Left ventricle myocardium superior (tissue), 1 donor: ENCODE measurements around the gene FHIT. TPM values are rescaled to one million over a fixed set of nuclear protein-coding genes. Genes with fewer than 3 reads are reported as not detected.

Source experiments
- ATAC-seq: fragments of 200-7000 bp; cut with Tn5 transposase; one replicate; pipeline ENCODE4 v1.9.1; 2020; ENCODE audit warnings: mild to moderate bottlenecking, moderate library complexity
- DNase-seq: peaks from one replicate; pipeline ENCODE4 v3.0.0-alpha.2; 2020
- intact Hi-C: fragments of 100-400 bp; cut with micrococcal nuclease; formaldehyde crosslinking; loops from one replicate; pipeline ENCODE4 v1.11.0; 2022
- total RNA-seq: library from RNA; stranded (reverse); fragmentation: NEBNext Ultra II Directional; extraction: Animal tissue kit (Norgen Biotek cat#: 25700); gene quantifications from one replicate; pipeline ENCODE4 v1.2.1, GENCODE V29; 2021
- donor health status: DM: no; HTN: yes; CAD: no; lungs with severe emphysema.

FHIT gene
- total RNA-seq, 1 donor from 2014 or later, result 18.2 TPM

- intact Hi-C loops, result no loop called here
- no peak for DNase-seq
- no peak for ATAC-seq
These were observed 734.1 kb downstream of the FHIT start for GRCh38 chr3:60517134-60517533.

GRCh38 chr3:60514866-60515265 is 736.4 kb downstream of the FHIT start:
- intact Hi-C loops, result no loop called here
- no peak for ATAC-seq
- no peak for DNase-seq

- ATAC-seq (no peak), DNase-seq (no peak)
- intact Hi-C loops, result no loop called here
These were observed 737.1 kb downstream of the FHIT start for GRCh38 chr3:60514085-60514649.

GRCh38 chr3:60513241-60513640 is 738.0 kb downstream of the FHIT start:
- intact Hi-C loops, result no loop called here
- no peak for DNase-seq
- no peak for ATAC-seq

GRCh38 chr3:60512506-60512905 is 738.7 kb downstream of the FHIT start:
- no peak for ATAC-seq
- intact Hi-C loops, result no loop called here
- no peak for DNase-seq

GRCh38 chr3:60509471-60509870 is 741.8 kb downstream of the FHIT start:
- intact Hi-C loops, result no loop called here
- ATAC-seq (no peak), DNase-seq (no peak)

DNA sequence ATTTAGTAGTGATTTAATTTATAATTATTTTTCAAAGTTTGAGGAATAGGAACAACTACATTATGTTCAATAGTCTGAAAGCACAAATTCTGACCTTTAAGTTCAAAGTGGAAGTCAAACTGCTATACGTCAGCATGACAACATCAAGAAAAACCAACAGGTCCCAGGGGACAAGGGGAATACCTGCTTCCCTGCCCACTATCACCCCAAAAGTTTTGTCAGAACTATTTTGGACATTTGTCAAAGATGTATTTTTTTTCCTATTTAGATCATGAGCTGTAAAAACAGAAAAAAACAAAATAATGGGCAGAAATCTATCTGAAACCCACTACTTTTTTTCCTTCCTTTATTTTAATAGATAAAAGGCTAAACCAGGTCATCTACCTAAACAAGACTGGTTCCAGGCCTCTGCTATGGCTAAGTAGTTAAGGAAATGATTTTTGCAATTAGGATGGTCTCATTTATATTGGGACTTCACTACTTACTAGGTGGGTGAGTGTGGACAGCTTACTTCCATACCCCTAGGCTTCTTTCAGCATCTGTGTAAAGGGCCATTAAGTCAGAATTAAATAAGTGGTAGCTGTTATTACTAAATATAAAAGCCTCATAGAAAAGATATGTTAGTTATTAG is 746.3 kb downstream of the FHIT start:
- no peak for ATAC-seq
- no peak for DNase-seq
- intact Hi-C loops, result no loop called here

DNA sequence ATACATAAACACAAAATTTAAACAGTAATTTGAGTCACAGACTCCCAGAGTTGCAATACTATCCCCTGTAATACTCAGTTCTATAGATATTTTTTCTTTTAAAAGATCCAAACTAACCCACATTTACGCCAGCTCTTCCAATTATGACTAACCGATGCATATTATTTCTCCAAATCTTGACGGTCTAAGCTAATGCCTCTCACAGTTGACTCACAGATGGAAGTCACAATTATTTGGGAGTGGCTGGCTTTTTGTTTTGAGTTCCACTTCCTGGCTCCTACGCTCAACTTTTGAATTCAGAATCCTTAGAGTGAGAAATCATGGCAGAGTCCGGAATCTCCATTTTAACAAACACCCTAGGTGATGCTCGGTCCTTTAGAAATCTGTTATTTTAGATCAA is 749.9 kb downstream of the FHIT start:
- ATAC-seq (no peak), DNase-seq (no peak)
- intact Hi-C loops, result no loop called here

GRCh38 chr3:60497902-60498301 is 753.4 kb downstream of the FHIT start:
- DNase-seq, result no peak
- intact Hi-C loops, result no loop called here

GRCh38 chr3:60490992-60491391 is 760.3 kb downstream of the FHIT start:
- DNase-seq (no peak), ATAC-seq (no peak)
- intact Hi-C loops, result no loop called here

More at GRCh38 chr3:60497902-60498301, 753.4 kb downstream of the FHIT start:
- no peak for ATAC-seq

DNA sequence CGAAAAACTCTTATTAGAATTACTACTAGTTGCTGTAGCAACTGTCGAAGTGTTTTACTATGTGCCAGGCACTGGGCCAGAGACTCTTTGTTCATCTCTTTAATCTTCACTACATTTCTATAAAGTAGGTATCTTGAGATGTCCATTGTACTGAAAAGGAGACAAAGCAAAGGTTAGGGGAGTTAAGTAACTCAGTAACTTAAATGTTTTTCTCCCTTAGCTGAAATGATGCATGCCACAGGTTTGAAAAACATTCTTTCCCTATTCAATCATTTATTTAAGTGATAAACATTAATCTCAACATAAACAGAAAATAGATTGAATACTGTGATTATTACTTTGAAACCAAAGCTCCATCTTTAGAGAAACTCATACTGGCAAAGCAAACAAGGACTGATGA is 776.2 kb downstream of the FHIT start:
- DNase-seq, result no peak
- intact Hi-C loops, result no loop called here
- no peak for ATAC-seq

GRCh38 chr3:60469481-60469880 is 781.8 kb downstream of the FHIT start:
- no peak for DNase-seq
- intact Hi-C loops, result no loop called here
- no peak for ATAC-seq

- no peak for DNase-seq
- no peak for ATAC-seq
- intact Hi-C loops, result no loop called here
These were observed 787.6 kb downstream of the FHIT start for GRCh38 chr3:60463685-60464084.

DNA sequence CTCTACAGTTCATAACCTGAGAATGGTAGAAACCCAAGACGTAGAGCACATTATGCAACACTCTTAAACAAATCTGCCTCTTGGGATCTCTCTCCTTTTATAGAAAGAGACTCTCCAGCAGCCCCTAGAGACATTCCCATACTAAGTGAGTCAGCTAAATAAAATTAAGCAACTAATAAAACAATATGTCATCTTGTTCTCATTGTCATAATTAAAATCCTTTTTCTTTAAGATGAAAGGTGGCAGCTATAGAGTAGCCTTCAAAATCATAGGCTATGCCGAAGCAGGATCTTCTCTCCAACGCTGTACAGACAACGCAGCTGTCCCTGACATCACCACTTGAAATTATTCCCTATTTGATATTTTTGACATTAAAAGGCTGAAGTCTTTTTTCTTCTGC is 790.0 kb downstream of the FHIT start:
- no peak for ATAC-seq
- intact Hi-C loops, result no loop called here
- DNase-seq, result no peak

DNA sequence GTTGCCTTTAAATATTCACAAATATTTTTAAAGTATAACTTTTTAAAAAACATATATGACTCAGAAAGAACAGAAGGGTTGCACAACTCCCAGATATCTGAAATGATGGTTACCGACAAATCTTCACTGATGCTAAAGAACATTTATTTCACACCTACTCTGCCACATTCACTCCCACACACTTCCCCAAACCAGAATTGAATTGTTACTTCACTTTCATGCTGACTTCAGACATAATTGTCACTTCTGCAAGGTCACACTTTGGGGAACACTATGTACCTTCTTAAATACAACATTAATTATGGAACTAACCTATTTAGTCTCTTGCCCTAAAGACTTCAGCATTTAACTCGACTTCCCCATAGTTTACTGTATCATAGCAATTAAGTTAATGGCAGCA is 795.1 kb downstream of the FHIT start:
- DNase-seq (no peak), ATAC-seq (no peak)
- intact Hi-C loops, result no loop called here

DNA sequence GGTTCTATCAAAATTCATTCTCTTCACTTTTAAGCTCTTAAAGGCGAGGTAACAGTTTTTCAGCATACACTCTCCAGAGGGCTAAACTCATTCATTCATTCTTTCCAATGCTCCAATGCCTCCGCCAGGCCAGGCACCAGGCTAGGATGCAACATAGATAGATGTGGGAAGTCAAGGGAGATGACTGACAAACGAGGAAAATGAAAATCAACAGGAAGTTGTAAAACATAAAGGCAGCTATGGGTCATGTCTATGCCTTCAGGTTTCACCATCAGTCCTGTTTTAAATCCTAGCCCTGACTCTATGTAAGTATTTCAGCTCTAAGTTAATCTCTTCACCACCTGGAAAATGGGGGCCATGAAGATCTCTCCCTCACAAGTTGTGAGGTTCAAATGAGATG is 797.9 kb downstream of the FHIT start:
- intact Hi-C loops, result no loop called here
- ATAC-seq, result no peak

DNA sequence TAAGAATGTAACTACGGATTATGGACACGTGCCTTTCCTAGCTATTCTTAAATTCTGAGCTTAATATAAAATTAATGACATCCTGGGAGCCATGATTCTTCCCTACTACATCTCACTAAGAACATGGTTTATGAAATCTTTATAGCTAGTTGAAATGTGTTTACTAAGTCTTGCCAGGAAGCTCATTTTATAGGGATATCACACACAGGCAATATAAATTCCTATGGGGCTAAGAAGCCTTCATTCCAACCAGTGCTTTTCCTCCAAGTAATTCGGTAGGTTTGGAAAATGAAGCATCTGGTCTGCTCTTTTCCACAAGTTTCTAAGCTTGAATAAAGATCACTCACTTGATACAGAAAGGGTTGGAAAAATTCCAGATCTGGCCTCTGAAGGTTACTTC is 802.6 kb downstream of the FHIT start:
- intact Hi-C loops, result no loop called here
- ATAC-seq, result no peak

More for the DNA sequence above, 797.9 kb downstream of the FHIT start:
- DNase-seq, result no peak

DNA sequence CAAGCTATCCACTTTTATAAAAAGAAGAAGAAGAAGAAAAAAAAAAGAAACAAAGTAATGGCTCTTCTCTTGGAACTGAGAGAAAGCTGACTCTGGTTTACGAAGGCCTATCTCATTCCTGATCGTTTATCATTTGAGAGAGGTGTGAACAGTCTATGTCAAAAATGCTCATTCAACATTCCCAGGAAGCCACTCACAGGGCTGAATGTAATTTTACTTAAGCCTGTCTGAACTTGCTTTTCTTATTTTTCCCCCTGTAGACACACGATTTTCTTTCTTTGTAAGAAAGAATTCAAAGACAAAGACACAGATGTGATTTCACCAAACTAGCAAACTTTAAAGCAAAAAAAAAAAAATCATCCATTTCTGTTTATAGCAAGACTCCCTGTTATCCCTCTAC is 805.8 kb downstream of the FHIT start:
- ATAC-seq (no peak), DNase-seq (no peak)
- intact Hi-C loops, result no loop called here

More for the DNA sequence above, 802.6 kb downstream of the FHIT start:
- no peak for DNase-seq

- intact Hi-C loops, result no loop called here
- DNase-seq (no peak), ATAC-seq (no peak)
These were observed 806.3 kb downstream of the FHIT start for GRCh38 chr3:60444898-60445437.

DNA sequence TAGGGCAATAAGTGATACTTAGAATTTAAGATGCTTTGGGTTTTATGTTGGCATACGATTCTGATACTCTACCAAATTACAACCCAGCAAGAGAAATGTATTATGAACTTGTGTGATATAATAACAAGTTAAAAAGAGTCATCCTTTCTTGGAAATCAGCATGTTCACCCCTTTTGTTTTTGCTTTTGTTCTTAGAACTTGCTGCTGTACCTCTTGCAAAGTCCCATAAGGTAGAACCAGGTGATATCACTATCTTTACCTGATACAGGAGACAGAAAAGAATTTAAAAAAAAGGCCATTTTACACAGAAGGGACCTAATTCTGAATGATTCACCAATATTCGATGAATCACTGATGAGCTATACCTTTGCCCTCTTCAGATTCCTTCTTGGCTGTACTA is 810.4 kb downstream of the FHIT start:
- intact Hi-C loops, result no loop called here
- DNase-seq, result no peak
- no peak for ATAC-seq

DNA sequence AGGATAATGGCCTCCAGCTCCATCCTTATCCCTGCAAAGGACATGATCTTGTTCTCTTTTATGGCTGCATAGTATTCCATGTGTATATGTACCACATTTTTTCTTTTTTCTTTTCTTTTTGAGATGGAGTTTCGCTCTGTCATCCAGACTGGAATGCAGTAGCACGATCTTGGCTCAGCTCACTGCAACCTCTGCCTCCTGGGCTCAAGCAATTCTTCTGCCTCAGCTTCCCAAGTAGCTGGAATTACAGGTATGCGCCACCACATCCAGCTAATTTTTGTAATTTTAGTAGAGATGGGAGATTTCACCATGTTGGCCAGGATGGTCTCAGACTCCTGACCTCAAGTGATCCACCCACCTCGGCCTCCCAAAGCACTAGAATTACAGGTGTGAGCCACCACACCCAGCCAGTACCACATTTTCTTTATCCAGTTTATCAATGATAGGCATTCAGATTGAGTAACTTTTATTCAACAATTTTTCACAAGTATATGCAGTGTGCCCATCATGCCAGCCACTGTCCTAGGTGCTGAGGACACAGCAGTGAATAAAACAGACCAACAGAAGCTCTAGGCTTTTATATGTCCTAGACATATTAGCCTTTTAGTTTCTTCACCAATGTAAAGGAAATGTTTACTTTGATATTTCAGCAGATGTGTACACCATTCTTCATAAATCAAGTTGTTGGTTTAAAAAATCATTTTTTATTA is 815.2 kb downstream of the FHIT start:
- DNase-seq, result no peak
- no peak for ATAC-seq
- intact Hi-C loops, result no loop called here
